ENCODE measurements around the gene SOX21. TPM values are rescaled to one million over a fixed set of nuclear protein-coding genes. Genes with fewer than 3 reads are reported as not detected.

SOX21 gene
- total RNA-seq, 4 donors from 2014 or later: not detected

DNA sequence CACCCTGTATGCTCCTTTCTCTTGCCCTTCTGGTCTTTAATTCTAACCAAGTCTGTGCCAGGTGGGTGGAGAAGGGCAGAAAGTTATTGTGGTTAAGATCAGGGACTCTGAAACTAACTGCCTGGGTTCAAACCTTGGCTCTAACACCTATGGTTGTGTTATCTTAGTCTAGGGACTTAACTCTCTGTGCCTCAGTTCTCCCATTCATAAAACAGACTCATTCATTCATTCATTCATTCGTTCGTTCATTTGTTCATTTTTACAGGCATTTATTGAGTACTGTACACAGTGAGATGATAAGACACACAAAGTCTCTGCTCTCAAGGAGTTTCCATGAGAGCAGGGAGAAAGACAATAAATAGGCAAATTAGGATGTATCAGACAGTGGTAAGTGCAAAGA lies 30.1 kb downstream of the SOX21 start:
- no peak for TF ChIP-seq CTCF (IDR thresholded peaks at IDR 0.05; ENCODE audit: low read depth)

DNA sequence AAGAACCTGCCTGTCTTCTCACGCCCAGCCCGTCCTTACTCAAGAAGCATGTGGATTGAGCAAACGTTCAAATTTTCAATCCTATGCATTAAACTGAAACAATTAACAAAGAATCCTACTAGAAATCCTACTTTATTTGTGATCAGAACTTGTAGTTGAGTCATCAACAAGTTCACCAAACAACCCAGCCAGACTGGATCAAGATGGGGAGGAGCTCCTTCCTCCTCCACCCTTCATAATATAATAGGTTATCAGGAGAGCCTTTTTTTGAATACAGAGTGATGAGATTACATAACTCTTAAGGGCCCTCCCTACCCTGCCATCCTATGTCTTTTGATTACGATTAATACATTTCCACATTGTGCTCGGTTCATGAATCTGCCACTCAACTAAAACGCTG lies 32.7 kb downstream of the SOX21 start:
- TF ChIP-seq CTCF (IDR thresholded peaks at IDR 0.05; ENCODE audit: low read depth): no peak

DNA sequence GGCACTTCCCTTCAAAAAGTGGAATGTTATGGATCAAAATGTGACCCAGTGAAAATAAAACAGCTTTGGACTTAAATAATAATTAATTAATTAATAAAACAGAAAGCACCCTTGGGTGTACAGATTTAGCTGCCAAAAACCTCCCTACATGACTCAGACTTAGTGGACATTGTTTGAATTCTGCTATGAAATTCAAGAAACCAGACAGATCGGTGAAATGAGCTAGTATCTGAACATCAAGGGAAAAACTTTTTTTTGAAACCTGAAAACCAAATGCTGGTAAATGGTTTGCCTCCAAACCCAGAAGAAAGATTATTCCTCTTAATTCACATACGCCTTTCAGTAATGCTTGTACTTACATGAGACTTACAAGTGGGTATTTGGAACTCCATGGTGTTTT lies 33.5 kb downstream of the SOX21 start:
- no peak for TF ChIP-seq CTCF (IDR thresholded peaks at IDR 0.05; ENCODE audit: low read depth)

DNA sequence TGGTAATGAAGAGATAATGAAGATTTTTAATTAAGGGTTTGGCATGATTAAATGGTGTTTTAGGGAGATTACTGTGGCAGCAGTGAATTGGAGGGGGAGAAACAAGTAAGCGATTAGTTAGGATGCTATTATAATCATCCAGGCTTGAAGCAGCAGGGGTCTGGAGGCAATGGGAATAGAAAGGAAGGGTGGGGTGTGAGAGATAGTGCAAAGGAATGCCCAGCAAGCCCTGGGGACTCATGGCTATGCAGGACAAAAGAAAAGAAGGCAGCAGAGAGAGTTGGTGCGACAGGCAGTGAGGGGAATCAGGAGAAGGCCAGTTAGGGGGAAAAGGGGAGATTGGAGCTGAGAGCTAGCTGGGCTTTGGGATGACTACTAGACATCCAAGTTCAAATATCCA lies 34.5 kb downstream of the SOX21 start:
- no peak for TF ChIP-seq CTCF (IDR thresholded peaks at IDR 0.05; ENCODE audit: low read depth)

- TF ChIP-seq CTCF (IDR thresholded peaks at IDR 0.05; ENCODE audit: low read depth): no peak
These were observed 37.6 kb downstream of the SOX21 start for GRCh38 chr13:94674609-94675348.

- TF ChIP-seq CTCF (IDR thresholded peaks at IDR 0.05; ENCODE audit: low read depth): no peak
These were observed 38.5 kb downstream of the SOX21 start for GRCh38 chr13:94673851-94674250.

GRCh38 chr13:94672400-94672799 lies 39.9 kb downstream of the SOX21 start:
- no peak for TF ChIP-seq CTCF (IDR thresholded peaks at IDR 0.05; ENCODE audit: low read depth)
